ENCODE measurements around the gene TNFRSF18. TPM values are rescaled to one million over a fixed set of nuclear protein-coding genes. Genes with fewer than 3 reads are reported as not detected.

The TNFRSF18 gene
- polyA plus RNA-seq, 1 donor from 2014 or later = not detected

GRCh38 chr1:1223321-1223720 is 16.9 kb upstream of the TNFRSF18 start:
- Histone ChIP-seq H3K27ac (ENCODE audit: low read length) (no peak overlapping the region), H3K4me2 (ENCODE audit: low read length) (no peak overlapping the region), H3K9me2 (ENCODE audit: insufficient read depth, low read length) (no peaks in the 10 kb centered on the region), H4K20me1 (ENCODE audit: insufficient read depth) (no peaks in the 10 kb centered on the region), H2AFZ (ENCODE audit: low read depth, low read length) (no peak overlapping the region), H3K79me2 (replicated peaks; ENCODE audit: insufficient read depth, low read length) (no peaks in the 10 kb centered on the region), H3K36me3 (ENCODE audit: insufficient read depth, low read length) (no peaks in the 10 kb centered on the region), H3F3A (ENCODE audit: insufficient read depth, low read length, poor library complexity, severe bottlenecking) (no peaks in the 10 kb centered on the region), H3K4me3 (ENCODE audit: low read length) (no peak overlapping the region), H3K9ac (ENCODE audit: low read length) (no peak overlapping the region), H3K9me3 (ENCODE audit: low read length) (no peaks in the 10 kb centered on the region), H3K27me3 (ENCODE audit: insufficient read depth, low read depth, low read length) (no peaks in the 10 kb centered on the region)
- TF ChIP-seq, protein P1, sequence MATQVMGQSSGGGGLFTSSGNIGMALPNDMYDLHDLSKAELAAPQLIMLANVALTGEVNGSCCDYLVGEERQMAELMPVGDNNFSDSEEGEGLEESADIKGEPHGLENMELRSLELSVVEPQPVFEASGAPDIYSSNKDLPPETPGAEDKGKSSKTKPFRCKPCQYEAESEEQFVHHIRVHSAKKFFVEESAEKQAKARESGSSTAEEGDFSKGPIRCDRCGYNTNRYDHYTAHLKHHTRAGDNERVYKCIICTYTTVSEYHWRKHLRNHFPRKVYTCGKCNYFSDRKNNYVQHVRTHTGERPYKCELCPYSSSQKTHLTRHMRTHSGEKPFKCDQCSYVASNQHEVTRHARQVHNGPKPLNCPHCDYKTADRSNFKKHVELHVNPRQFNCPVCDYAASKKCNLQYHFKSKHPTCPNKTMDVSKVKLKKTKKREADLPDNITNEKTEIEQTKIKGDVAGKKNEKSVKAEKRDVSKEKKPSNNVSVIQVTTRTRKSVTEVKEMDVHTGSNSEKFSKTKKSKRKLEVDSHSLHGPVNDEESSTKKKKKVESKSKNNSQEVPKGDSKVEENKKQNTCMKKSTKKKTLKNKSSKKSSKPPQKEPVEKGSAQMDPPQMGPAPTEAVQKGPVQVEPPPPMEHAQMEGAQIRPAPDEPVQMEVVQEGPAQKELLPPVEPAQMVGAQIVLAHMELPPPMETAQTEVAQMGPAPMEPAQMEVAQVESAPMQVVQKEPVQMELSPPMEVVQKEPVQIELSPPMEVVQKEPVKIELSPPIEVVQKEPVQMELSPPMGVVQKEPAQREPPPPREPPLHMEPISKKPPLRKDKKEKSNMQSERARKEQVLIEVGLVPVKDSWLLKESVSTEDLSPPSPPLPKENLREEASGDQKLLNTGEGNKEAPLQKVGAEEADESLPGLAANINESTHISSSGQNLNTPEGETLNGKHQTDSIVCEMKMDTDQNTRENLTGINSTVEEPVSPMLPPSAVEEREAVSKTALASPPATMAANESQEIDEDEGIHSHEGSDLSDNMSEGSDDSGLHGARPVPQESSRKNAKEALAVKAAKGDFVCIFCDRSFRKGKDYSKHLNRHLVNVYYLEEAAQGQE (IDR thresholded peaks at IDR 0.05; ENCODE audit: borderline replicate concordance) = no peak

GRCh38 chr1:1222575-1223225 is 16.3 kb upstream of the TNFRSF18 start:
- Histone ChIP-seq H3K4me3 (ENCODE audit: low read length) (no peak overlapping the region), H3K27me3 (ENCODE audit: insufficient read depth, low read depth, low read length) (no peaks in the 10 kb centered on the region), H3K27ac (ENCODE audit: low read length) (no peak overlapping the region), H4K20me1 (ENCODE audit: insufficient read depth) (no peaks in the 10 kb centered on the region), H3K9me3 (ENCODE audit: low read length) (no peaks in the 10 kb centered on the region), H3K4me2 (ENCODE audit: low read length) (no peak overlapping the region), H2AFZ (ENCODE audit: low read depth, low read length) (no peak overlapping the region), H3K36me3 (ENCODE audit: insufficient read depth, low read length) (no peaks in the 10 kb centered on the region), H3K9ac (ENCODE audit: low read length) (no peak overlapping the region), H3K9me2 (ENCODE audit: insufficient read depth, low read length) (no peaks in the 10 kb centered on the region), H3F3A (ENCODE audit: insufficient read depth, low read length, poor library complexity, severe bottlenecking) (no peaks in the 10 kb centered on the region), H3K79me2 (replicated peaks; ENCODE audit: insufficient read depth, low read length) (no peaks in the 10 kb centered on the region)
- TF ChIP-seq EP300 (conservative IDR thresholded peaks at IDR 0.05; ENCODE audit: poor library complexity, severe bottlenecking) = no peak
- TF ChIP-seq, protein P1 (IDR thresholded peaks at IDR 0.05; ENCODE audit: borderline replicate concordance) = no peak

- H2AFZ ChIP-seq (ENCODE audit: low read depth, low read length) = no peak overlapping the region
- no peak overlapping the region for H3K4me2 ChIP-seq (ENCODE audit: low read length)
- no peak overlapping the region for H3K27ac ChIP-seq (ENCODE audit: low read length)
- no peak overlapping the region for H3K9ac ChIP-seq (ENCODE audit: low read length)
- no peaks in the 10 kb centered on the region for H3F3A ChIP-seq (ENCODE audit: insufficient read depth, low read length, poor library complexity, severe bottlenecking)
- no peaks in the 10 kb centered on the region for H3K36me3 ChIP-seq (ENCODE audit: insufficient read depth, low read length)
- no peaks in the 10 kb centered on the region for H3K9me3 ChIP-seq (ENCODE audit: low read length)
- no peaks in the 10 kb centered on the region for H3K27me3 ChIP-seq (ENCODE audit: insufficient read depth, low read depth, low read length)
- no peaks in the 10 kb centered on the region for H3K9me2 ChIP-seq (ENCODE audit: insufficient read depth, low read length)
- no peaks in the 10 kb centered on the region for H4K20me1 ChIP-seq (ENCODE audit: insufficient read depth)
- H3K79me2 ChIP-seq (replicated peaks; ENCODE audit: insufficient read depth, low read length) = no peaks in the 10 kb centered on the region
- no peak overlapping the region for H3K4me3 ChIP-seq (ENCODE audit: low read length)
- no peak for TF ChIP-seq POLR2AphosphoS5 (IDR thresholded peaks at IDR 0.05)
- no peak for TF ChIP-seq EZH2 (IDR thresholded peaks at IDR 0.05; ENCODE audit: borderline replicate concordance, insufficient read depth, low read length, poor library complexity, severe bottlenecking)
- TF ChIP-seq EP300 (conservative IDR thresholded peaks at IDR 0.05; ENCODE audit: poor library complexity, severe bottlenecking) = no peak
- no peak for TF ChIP-seq TAF1 (IDR thresholded peaks at IDR 0.05; ENCODE audit: low read depth)
- no peak for TF ChIP-seq SMC3 (conservative IDR thresholded peaks at IDR 0.05; ENCODE audit: poor library complexity)
- no peak for TF ChIP-seq RAD21 (conservative IDR thresholded peaks at IDR 0.05)
- no peak for TF ChIP-seq MXI1 (conservative IDR thresholded peaks at IDR 0.05; ENCODE audit: poor library complexity, severe bottlenecking)
- TF ChIP-seq, protein P1 (IDR thresholded peaks at IDR 0.05; ENCODE audit: borderline replicate concordance) = no peak
Observed at GRCh38 chr1:1221887-1222574, 15.6 kb upstream of the TNFRSF18 start.

All from neural cell (in vitro differentiated cells).